LNCAP (cell line): ENCODE results near the gene MYCL.

Experiments used
- CTCF ChIP-seq: fragments of 450-650 bp; IDR thresholded peaks from 2 replicates; pipeline ENCODE4 v1.5.1; 2017; ENCODE audit warnings: mild to moderate bottlenecking

The MYCL gene

GRCh38 chr1:39863177-39863576 is 38.5 kb downstream of the MYCL start:
- TF ChIP-seq CTCF, result no peak

GRCh38 chr1:39861003-39861402 is 40.7 kb downstream of the MYCL start:
- TF ChIP-seq CTCF, result no peak

- no peak for TF ChIP-seq CTCF
Measured at GRCh38 chr1:39859859-39860812, 41.6 kb downstream of the MYCL start.

- no peak for TF ChIP-seq CTCF
Measured at GRCh38 chr1:39858315-39858714, 43.4 kb downstream of the MYCL start.

- TF ChIP-seq CTCF, result no peak
Measured at GRCh38 chr1:39857126-39857878, 44.4 kb downstream of the MYCL start.

- TF ChIP-seq CTCF, result no peak
Measured at GRCh38 chr1:39854738-39855137, 47.0 kb downstream of the MYCL start.

- no peak for TF ChIP-seq CTCF
Measured at GRCh38 chr1:39854314-39854713, 47.4 kb downstream of the MYCL start.
